Right atrium auricular region (tissue), 2 donors: ENCODE results near the gene FBXO28. TPM values are rescaled to one million over a fixed set of nuclear protein-coding genes. Genes with fewer than 3 reads are reported as not detected.

Experiments used
- DNase-seq: peaks from one replicate; pipeline ENCODE4 v3.0.0-alpha.2; 2019; ENCODE audit warnings: low spot score
- H3K27ac ChIP-seq, 2 donors: fragments of 200-600 bp; sonication (generic); 1 replicate in 1 of 2; 2 replicates in 1 of 2; pipeline ENCODE4 v1.5.1; 2016 to 2019
- H3K27me3 ChIP-seq, 2 donors: fragments of 200-600 bp; sonication (generic); one replicate each; pipeline versions ENCODE4 v1.5.1 to v1.6.0; 2017 to 2019
- H3K36me3 ChIP-seq: fragments of 200-600 bp; sonication (generic); one replicate; pipeline ENCODE4 v1.5.1; 2016
- H3K4me1 ChIP-seq, 2 donors: fragments of 200-600 bp; sonication (generic); one replicate each; pipeline versions ENCODE4 v1.5.1 to v1.6.0; 2017 to 2019
- H3K4me3 ChIP-seq, 2 donors: fragments of 200-600 bp; sonication (generic); 1 replicate in 1 of 2; 2 replicates in 1 of 2; pipeline ENCODE4 v1.5.1; 2017 to 2019; ENCODE audit warnings: mild to moderate bottlenecking in 1 of 2, moderate library complexity in 1 of 2
- H3K9me3 ChIP-seq, 2 donors: fragments of 200-600 bp; sonication (generic); one replicate each; pipeline ENCODE4 v1.5.1; 2019
- total RNA-seq, 2 donors: library from RNA; depleted of rRNA; stranded (reverse); fragments of >200 nt; gene quantifications; one replicate each; pipeline ENCODE4 v1.1.0, GENCODE V29; 2016
- TF ChIP-seq, protein P1 (sequence below), 2 donors: fragments of 200-600 bp; sonication (generic); IDR thresholded peaks; one replicate each; pipeline ENCODE4 v1.5.1; 2019; ENCODE audit warnings: antibody characterized with exemption in 2 of 2

FBXO28 gene
- total RNA-seq, 2 donors from 2014 or later = 15.4 to 17.9 TPM

GRCh38 chr1:224137518-224137917 is 23.6 kb downstream of the FBXO28 start:
- TF ChIP-seq, protein P1, sequence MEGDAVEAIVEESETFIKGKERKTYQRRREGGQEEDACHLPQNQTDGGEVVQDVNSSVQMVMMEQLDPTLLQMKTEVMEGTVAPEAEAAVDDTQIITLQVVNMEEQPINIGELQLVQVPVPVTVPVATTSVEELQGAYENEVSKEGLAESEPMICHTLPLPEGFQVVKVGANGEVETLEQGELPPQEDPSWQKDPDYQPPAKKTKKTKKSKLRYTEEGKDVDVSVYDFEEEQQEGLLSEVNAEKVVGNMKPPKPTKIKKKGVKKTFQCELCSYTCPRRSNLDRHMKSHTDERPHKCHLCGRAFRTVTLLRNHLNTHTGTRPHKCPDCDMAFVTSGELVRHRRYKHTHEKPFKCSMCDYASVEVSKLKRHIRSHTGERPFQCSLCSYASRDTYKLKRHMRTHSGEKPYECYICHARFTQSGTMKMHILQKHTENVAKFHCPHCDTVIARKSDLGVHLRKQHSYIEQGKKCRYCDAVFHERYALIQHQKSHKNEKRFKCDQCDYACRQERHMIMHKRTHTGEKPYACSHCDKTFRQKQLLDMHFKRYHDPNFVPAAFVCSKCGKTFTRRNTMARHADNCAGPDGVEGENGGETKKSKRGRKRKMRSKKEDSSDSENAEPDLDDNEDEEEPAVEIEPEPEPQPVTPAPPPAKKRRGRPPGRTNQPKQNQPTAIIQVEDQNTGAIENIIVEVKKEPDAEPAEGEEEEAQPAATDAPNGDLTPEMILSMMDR (IDR thresholded peaks at IDR 0.05) = no peak
- Histone ChIP-seq H3K27ac (no peak overlapping the region), H3K4me3 (no peak overlapping the region), H3K9me3 (no peaks in the 10 kb centered on the region), H3K4me1 (no peaks in the 10 kb centered on the region), H3K36me3 (peaks cover 37% of the 10 kb centered on the region), H3K27me3 (no peaks in the 10 kb centered on the region)
- DNase-seq = no peak

GRCh38 chr1:224138198-224138597 is 24.3 kb downstream of the FBXO28 start:
- no peak overlapping the region for H3K27ac ChIP-seq
- H3K36me3 ChIP-seq = peaks cover 31% of the 10 kb centered on the region
- no peaks in the 10 kb centered on the region for H3K4me1 ChIP-seq
- TF ChIP-seq, protein P1 (IDR thresholded peaks at IDR 0.05) = no peak
- no peaks in the 10 kb centered on the region for H3K9me3 ChIP-seq
- H3K4me3 ChIP-seq = no peak overlapping the region
- no peaks in the 10 kb centered on the region for H3K27me3 ChIP-seq
- no peak for DNase-seq

DNA sequence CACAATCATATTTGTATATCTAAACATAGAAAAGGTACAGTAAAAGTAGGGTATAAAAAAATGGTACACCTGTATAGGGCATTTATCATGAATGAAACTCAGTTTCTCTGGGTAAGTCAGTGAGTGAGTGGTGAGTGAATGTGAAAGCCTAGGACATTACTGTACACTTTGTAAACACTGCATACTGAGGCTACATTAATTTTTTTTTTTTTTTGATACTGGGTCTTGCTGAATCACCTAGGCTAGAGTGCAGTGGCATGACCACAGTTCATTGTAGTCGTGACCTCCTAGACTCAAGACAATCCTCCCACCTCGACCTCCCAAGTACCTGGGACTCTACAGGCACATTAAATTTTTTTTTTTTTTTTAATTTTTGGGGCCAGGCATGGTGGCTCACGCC is 27.8 kb downstream of the FBXO28 start:
- Histone ChIP-seq H3K27me3 (no peaks in the 10 kb centered on the region), H3K4me3 (no peak overlapping the region), H3K4me1 (no peaks in the 10 kb centered on the region), H3K9me3 (no peaks in the 10 kb centered on the region), H3K27ac (no peak overlapping the region), H3K36me3 (peaks cover 25% of the 10 kb centered on the region)
- TF ChIP-seq, protein P1 (IDR thresholded peaks at IDR 0.05) = no peak
- DNase-seq = no peak

DNA sequence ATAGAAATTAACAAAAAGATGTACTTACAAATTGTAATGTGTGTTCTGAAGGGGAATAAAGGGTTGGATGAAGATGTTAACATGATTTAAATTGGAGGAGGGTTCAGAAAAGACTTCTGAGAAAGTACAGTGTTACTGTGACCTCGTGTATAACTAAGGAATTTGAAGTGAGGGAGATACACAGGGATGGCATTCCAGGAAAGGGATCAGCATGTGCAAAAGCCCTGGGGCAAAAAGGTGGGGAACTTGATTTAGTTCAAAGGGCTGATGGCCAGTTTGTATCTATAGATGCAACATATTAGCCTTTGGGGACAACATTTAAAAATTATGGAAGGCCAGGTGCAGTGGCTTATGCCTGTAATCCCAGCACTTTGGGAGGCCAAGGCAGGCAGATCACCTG is 35.8 kb downstream of the FBXO28 start:
- Histone ChIP-seq H3K27me3 (no peaks in the 10 kb centered on the region), H3K4me1 (no peaks in the 10 kb centered on the region), H3K4me3 (no peak overlapping the region), H3K9me3 (no peaks in the 10 kb centered on the region), H3K27ac (no peak overlapping the region), H3K36me3 (no peaks in the 10 kb centered on the region)
- TF ChIP-seq, protein P1 (IDR thresholded peaks at IDR 0.05) = no peak
- DNase-seq = no peak

- TF ChIP-seq, protein P1 (IDR thresholded peaks at IDR 0.05) = no peak
- H3K4me1 ChIP-seq = no peaks in the 10 kb centered on the region
- no peaks in the 10 kb centered on the region for H3K36me3 ChIP-seq
These were observed 37.2 kb downstream of the FBXO28 start for GRCh38 chr1:224151117-224151516.

DNA sequence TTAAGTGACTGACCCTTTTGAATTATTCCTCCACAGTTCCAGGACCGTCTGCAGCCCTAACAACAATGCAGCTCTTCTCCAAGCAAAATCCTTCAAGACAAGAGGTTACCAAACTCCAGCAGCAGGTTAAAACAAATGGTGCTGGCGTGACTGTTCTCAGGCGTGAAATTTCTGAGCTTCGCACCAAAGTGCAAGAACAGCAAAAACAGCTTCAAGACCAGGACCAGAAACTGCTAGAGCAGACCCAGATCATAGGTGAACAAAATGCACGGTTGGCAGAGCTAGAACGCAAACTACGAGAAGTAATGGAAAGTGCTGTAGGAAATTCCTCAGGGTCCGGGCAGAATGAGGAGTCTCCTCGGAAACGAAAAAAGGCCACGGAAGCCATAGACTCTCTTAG is 43.4 kb downstream of the FBXO28 start:
- TF ChIP-seq, protein P1 (IDR thresholded peaks at IDR 0.05) = no peak
- no peak for DNase-seq
- no peak overlapping the region for H3K4me3 ChIP-seq
- no peaks in the 10 kb centered on the region for H3K27me3 ChIP-seq
- peaks cover 28% of the 10 kb centered on the region for H3K36me3 ChIP-seq
- H3K9me3 ChIP-seq = no peaks in the 10 kb centered on the region
- H3K27ac ChIP-seq = no peak overlapping the region
- no peaks in the 10 kb centered on the region for H3K4me1 ChIP-seq

More at GRCh38 chr1:224151117-224151516, 37.2 kb downstream of the FBXO28 start:
- Histone ChIP-seq H3K9me3 (no peaks in the 10 kb centered on the region), H3K27ac (no peak overlapping the region), H3K27me3 (no peaks in the 10 kb centered on the region), H3K4me3 (no peak overlapping the region)
- DNase-seq = no peak
